SH-SY5Y (cell line): ENCODE measurements around the gene ITGB1.

Experiments
- GATA2 ChIP-seq: IDR thresholded peaks from 2 replicates; pipeline ENCODE4 v1.6.1; 2011; ENCODE audit warnings: mild to moderate bottlenecking, low read depth, low read length
- GATA3 ChIP-seq: IDR thresholded peaks from 2 replicates; pipeline ENCODE4 v1.6.1; 2011; ENCODE audit warnings: low read depth, mild to moderate bottlenecking, low read length, moderate library complexity

ITGB1 gene

GRCh38 chr10:32932225-32932729, 25.8 kb downstream of the ITGB1 start:
- no peak for TF ChIP-seq GATA2
- TF ChIP-seq GATA3: no peak

GRCh38 chr10:32931593-32931992, 26.4 kb downstream of the ITGB1 start:
- no peak for TF ChIP-seq GATA2
- no peak for TF ChIP-seq GATA3

- no peak for TF ChIP-seq GATA3
- no peak for TF ChIP-seq GATA2
Measured at GRCh38 chr10:32930036-32930435, 28.0 kb downstream of the ITGB1 start.

GRCh38 chr10:32929634-32930033, 28.4 kb downstream of the ITGB1 start:
- TF ChIP-seq GATA3 (no peak), GATA2 (no peak)

- no peak for TF ChIP-seq GATA3
- TF ChIP-seq GATA2: no peak
Measured at GRCh38 chr10:32927750-32928149, 30.3 kb downstream of the ITGB1 start.

- TF ChIP-seq GATA3 (peak; percentile 88), GATA2 (peak; percentile 93)
Measured at GRCh38 chr10:32923849-32924248, 34.2 kb downstream of the ITGB1 start.

- TF ChIP-seq GATA2 (no peak), GATA3 (no peak)
Measured at GRCh38 chr10:32923134-32923533, 34.9 kb downstream of the ITGB1 start.

- TF ChIP-seq GATA3 (no peak), GATA2 (no peak)
Measured at GRCh38 chr10:32922170-32922569, 35.9 kb downstream of the ITGB1 start.

GRCh38 chr10:32911285-32912016, 46.6 kb downstream of the ITGB1 start:
- no peak for TF ChIP-seq GATA2
- TF ChIP-seq GATA3: no peak

- no peak for TF ChIP-seq GATA2
- no peak for TF ChIP-seq GATA3
Measured at GRCh38 chr10:32909456-32909855, 48.6 kb downstream of the ITGB1 start.

GRCh38 chr10:32906595-32906994, 51.4 kb downstream of the ITGB1 start:
- TF ChIP-seq GATA3: no peak
- TF ChIP-seq GATA2: no peak

- no peak for TF ChIP-seq GATA3
- no peak for TF ChIP-seq GATA2
Measured at GRCh38 chr10:32905466-32905865, 52.6 kb downstream of the ITGB1 start.

- TF ChIP-seq GATA3: no peak
- no peak for TF ChIP-seq GATA2
Measured at GRCh38 chr10:32901815-32902214, 56.2 kb downstream of the ITGB1 start.

GRCh38 chr10:32893916-32894664, 63.9 kb downstream of the ITGB1 start:
- TF ChIP-seq GATA2: no peak
- TF ChIP-seq GATA3: no peak

- TF ChIP-seq GATA2: no peak
- no peak for TF ChIP-seq GATA3
Measured at GRCh38 chr10:32893434-32893833, 64.6 kb downstream of the ITGB1 start.

- no peak for TF ChIP-seq GATA2
- no peak for TF ChIP-seq GATA3
Measured at GRCh38 chr10:32891261-32891660, 66.8 kb downstream of the ITGB1 start.
